Measurements from ENCODE around the gene SLC9C1.

SLC9C1 gene

GRCh38 chr3:112124907-112125607 lies 169.0 kb downstream of the SLC9C1 start:
- Histone ChIP-seq H3K79me2 (ENCODE audit: insufficient read depth, low read length) (no peaks in the 10 kb centered on the region), H3K4me3 (ENCODE audit: low read length, poor library complexity, severe bottlenecking) (no peak overlapping the region), H3F3A (ENCODE audit: low read depth) (no peaks in the 10 kb centered on the region), H3K27me3 (ENCODE audit: insufficient read depth, low read length, poor library complexity, severe bottlenecking) (no peaks in the 10 kb centered on the region), H3K9ac (ENCODE audit: low read depth, low read length, poor library complexity, severe bottlenecking) (peak overlapping the region; percentile 6), H4K20me1 (ENCODE audit: insufficient read depth, low read length, poor library complexity, severe bottlenecking) (no peaks in the 10 kb centered on the region), H3K9me3 (ENCODE audit: insufficient read depth, low read depth, low read length) (no peaks in the 10 kb centered on the region), H3K4me2 (ENCODE audit: low read depth, low read length, poor library complexity, severe bottlenecking) (no peak overlapping the region), H3K4me1 (ENCODE audit: insufficient read depth, low read length, poor library complexity, severe bottlenecking) (peaks cover 75% of the 10 kb centered on the region), H3K9me2 (replicated peaks; ENCODE audit: low read depth, low read length) (no peaks in the 10 kb centered on the region), H3K36me3 (ENCODE audit: insufficient read depth, low read length) (no peaks in the 10 kb centered on the region), H2AFZ (ENCODE audit: low read length) (no peak overlapping the region)
- no peak for TF ChIP-seq EZH2phosphoT487 (IDR thresholded peaks at IDR 0.05; ENCODE audit: borderline replicate concordance)
- TF ChIP-seq CTCF (conservative IDR thresholded peaks at IDR 0.05; ENCODE audit: low read length): no peak

- Histone ChIP-seq H3K36me3 (ENCODE audit: insufficient read depth, low read length) (no peaks in the 10 kb centered on the region), H3K4me2 (ENCODE audit: low read depth, low read length, poor library complexity, severe bottlenecking) (no peak overlapping the region)
Observed at GRCh38 chr3:112123548-112123947, 170.5 kb downstream of the SLC9C1 start.

GRCh38 chr3:112122870-112123269 lies 171.1 kb downstream of the SLC9C1 start:
- Histone ChIP-seq H3K9ac (ENCODE audit: low read depth, low read length, poor library complexity, severe bottlenecking) (no peak overlapping the region), H3K9me2 (replicated peaks; ENCODE audit: low read depth, low read length) (no peaks in the 10 kb centered on the region), H3K79me2 (ENCODE audit: insufficient read depth, low read length) (no peaks in the 10 kb centered on the region), H3K4me2 (ENCODE audit: low read depth, low read length, poor library complexity, severe bottlenecking) (no peak overlapping the region), H2AFZ (ENCODE audit: low read length) (no peak overlapping the region), H3K4me1 (ENCODE audit: insufficient read depth, low read length, poor library complexity, severe bottlenecking) (peaks cover 75% of the 10 kb centered on the region), H3K36me3 (ENCODE audit: insufficient read depth, low read length) (no peaks in the 10 kb centered on the region), H3K9me3 (ENCODE audit: insufficient read depth, low read depth, low read length) (no peaks in the 10 kb centered on the region), H4K20me1 (ENCODE audit: insufficient read depth, low read length, poor library complexity, severe bottlenecking) (no peaks in the 10 kb centered on the region), H3F3A (ENCODE audit: low read depth) (no peaks in the 10 kb centered on the region), H3K4me3 (ENCODE audit: low read length, poor library complexity, severe bottlenecking) (no peak overlapping the region), H3K27me3 (ENCODE audit: insufficient read depth, low read length, poor library complexity, severe bottlenecking) (no peaks in the 10 kb centered on the region)
- no peak for TF ChIP-seq EZH2phosphoT487 (IDR thresholded peaks at IDR 0.05; ENCODE audit: borderline replicate concordance)
- no peak for TF ChIP-seq CTCF (conservative IDR thresholded peaks at IDR 0.05; ENCODE audit: low read length)

More at GRCh38 chr3:112123548-112123947, 170.5 kb downstream of the SLC9C1 start:
- no peak for TF ChIP-seq EZH2phosphoT487 (IDR thresholded peaks at IDR 0.05; ENCODE audit: borderline replicate concordance)
- TF ChIP-seq CTCF (conservative IDR thresholded peaks at IDR 0.05; ENCODE audit: low read length): no peak
- Histone ChIP-seq H3K9me3 (ENCODE audit: insufficient read depth, low read depth, low read length) (no peaks in the 10 kb centered on the region), H3K79me2 (ENCODE audit: insufficient read depth, low read length) (no peaks in the 10 kb centered on the region), H4K20me1 (ENCODE audit: insufficient read depth, low read length, poor library complexity, severe bottlenecking) (no peaks in the 10 kb centered on the region), H2AFZ (ENCODE audit: low read length) (no peak overlapping the region), H3K9ac (ENCODE audit: low read depth, low read length, poor library complexity, severe bottlenecking) (no peak overlapping the region), H3K4me1 (ENCODE audit: insufficient read depth, low read length, poor library complexity, severe bottlenecking) (peaks cover 75% of the 10 kb centered on the region), H3K27me3 (ENCODE audit: insufficient read depth, low read length, poor library complexity, severe bottlenecking) (no peaks in the 10 kb centered on the region), H3K4me3 (ENCODE audit: low read length, poor library complexity, severe bottlenecking) (no peak overlapping the region), H3K9me2 (replicated peaks; ENCODE audit: low read depth, low read length) (no peaks in the 10 kb centered on the region), H3F3A (ENCODE audit: low read depth) (no peaks in the 10 kb centered on the region)
